Embryonic facial prominence (tissue), 1 donor: ENCODE data around the gene PDCD1.
"Not testable (repeated sequence)": the region's sequence is repeated elsewhere in the genome, so short reads cannot be mapped to it uniquely, and the experiment has no call there.

Experiments used
- DNase-seq: peaks from one replicate; pipeline ENCODE4 v3.0.0-alpha.2; 2016; ENCODE audit errors: extremely low spot score

PDCD1 gene

DNA sequence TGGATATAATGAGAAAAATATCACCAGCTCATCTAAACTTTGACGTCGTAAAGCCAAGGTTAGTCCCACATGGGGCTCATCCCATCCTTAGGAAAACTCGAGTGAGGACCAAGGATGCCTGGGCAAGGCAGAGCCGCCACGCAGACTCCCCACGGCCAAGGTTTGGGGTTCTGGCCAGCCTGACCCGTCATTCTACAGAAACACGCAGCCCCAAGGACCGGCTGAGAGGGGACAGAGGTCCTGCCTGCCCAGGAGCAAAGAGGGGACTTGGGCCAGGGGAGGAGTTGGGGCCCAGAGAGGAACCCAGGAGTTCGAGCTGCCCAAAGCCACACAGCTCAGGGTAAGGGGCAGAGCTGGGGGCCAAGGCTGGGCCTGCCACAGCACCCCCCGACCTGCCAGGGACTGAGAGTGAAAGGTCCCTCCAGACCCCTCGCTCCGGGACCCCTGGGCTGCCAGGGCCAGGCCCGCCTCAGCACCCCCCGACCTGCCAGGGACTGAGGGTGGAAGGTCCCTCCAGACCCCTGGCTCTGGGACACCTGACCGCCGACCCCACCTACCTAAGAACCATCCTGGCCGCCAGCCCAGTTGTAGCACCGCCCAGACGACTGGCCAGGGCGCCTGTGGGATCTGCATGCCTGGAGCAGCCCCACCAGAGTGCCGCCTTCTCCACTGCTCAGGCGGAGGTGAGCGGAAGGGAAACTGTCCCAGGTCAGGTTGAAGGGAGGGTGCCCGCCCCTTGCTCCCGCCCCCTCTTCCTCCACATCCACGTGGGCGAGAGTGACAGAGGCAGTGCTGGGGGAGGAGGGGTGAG is at the start of gene PDCD1:
Gene PDCD1 (minus strand): TSS at position 689 of the 811 bp plus-strand sequence. CDS start 56 bp downstream, at position 633.
- DNase-seq: no peak

DNA sequence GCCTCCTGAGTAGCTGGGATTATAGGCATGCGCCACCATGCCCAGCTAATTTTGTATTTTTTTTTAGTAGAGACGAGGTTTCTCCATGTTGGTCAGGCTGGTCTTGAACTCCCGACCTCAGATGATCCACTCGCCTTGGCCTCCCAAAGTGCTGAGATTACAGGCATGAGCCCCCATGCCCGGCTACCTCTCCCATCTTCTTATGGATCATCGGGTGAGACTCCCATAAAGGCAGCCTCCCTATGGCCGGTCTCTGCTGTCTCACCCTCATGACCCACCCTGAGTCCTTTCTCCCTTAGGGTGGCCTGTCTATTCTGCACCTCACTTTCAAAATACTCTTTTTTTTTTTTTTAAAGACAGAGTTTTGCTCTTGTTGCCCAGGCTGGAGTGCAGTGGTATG is 49.1 kb upstream of the PDCD1 start:
- not testable (repeated sequence) for DNase-seq

DNA sequence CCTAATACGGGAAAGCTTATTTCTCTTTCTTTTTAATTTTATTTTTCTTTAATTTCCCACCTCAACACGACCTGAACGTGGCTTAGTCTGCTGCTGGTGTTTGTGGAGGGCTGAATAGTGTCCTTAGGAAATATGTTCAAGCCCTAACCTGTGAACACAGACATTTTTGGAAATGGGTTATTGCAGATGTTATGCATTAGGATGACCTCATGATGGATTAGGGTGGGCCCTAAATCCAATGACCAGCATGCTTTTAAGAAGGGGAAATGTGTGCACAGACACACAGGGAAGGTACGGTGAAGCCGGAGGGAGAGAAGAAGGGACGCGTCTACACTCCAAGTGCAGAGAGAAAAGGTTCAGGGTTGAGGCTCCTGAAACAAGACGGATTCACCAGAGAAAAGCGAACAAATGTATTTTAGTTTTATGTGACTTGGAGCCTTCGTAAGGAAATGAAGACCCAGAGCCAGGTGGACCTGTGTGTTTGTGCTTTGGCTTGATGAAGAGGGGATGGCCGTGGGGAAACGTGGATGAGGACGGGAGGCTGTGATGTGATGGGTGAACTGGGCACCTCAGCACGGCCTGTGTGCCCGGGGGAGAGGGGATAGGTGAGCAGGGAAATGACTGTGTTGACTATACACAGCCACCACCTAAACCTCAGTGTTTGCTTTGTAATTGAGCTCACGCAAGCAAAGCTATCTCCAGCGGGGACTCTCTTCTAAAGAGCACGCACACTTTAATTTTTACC is 48.3 kb upstream of the PDCD1 start:
- DNase-seq: no peak

DNA sequence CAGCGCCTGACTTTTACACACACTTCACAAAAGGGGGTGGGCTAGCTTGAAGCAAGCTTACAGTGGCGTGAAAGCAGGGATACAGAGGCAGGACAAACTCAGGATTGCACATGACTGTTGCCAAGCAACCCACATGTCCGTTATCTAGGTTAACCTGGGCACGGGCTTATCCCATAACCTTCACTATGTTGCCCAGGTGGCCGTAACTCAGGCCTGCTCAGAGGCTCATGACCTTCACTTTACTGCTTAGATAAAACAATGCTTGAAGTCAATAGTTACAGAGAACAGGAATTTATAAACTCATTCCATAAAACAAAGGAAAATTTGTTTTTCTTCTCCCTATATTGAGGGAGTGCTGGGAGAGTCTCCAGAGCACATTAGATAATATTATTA is 47.7 kb upstream of the PDCD1 start:
- not testable (repeated sequence) for DNase-seq

DNA sequence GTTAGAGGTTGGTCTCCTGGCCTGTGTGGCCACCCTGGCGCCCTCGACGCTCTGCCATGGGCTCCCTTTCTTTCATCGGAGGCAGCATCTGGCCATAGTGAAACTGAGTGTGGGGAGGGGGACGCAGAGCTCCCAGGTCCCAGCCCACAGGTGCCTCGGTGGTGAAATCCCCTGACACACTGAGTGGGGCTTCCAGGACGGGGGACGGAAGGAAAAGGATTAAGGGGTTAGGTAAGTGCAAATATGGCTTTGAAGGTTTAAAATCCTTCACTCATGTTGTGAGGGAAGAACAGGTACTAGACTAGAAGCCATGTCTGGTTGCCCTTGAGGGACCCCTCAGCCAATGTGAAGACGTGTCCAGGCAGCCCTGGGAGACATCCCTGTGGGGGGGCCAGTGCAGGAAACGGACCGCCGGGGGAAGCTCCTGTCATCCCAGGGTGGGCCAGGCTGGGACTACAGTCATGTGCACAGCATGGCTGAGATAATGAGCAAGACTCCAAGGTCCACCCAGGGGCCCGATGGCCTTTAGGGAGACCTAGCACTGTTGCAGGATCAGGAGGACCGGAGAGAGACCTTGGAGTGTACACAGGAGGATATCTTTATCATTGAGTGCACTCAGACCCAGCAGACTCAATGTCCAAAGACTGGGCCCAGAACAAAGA is 47.2 kb upstream of the PDCD1 start:
- DNase-seq: no peak

DNA sequence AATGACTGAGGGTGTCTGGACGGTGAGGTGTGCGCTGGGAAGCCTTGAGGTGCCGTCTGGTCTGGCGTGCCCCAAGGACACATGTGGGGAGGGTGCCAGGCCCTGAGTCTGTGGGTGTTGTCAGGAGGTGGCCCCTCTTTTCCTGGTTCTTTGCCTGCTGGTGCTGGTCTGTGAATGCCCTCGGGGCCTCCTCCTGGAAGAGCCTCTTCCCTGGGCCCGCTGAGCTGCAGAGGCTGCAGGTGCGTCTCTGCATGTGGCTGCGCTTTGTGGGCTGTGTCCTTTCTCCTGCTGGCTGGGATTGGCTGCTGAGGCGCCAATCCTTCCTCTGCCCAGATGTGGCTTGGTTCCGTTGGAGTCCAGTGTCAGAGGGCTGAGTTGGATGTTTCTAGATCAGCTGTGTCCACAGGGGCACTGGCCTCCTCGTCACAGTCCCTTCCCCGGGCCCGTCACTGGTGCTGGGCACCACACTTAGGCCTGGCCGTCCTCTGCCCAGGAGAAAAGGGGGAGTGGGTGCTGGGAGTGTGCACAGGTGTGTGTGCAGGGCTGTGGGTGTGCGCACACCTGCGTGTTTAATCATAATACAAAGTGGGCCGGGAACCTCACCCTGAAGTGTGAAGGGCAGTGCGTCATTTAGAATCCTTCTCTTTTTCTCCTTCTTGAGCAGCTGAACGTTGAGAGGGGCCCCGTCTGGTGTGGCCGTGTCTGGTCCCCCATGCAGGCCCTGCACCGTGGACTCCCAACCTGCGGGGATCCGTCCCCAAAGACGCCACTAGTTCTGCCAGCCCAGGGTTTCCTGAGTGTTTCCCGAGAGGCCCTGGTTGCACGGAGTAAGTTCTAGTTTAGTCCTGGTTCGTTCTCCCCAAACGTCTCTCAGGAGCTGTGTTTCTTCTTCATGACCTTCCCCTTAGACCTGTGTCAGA is 46.4 kb upstream of the PDCD1 start:
- DNase-seq: no peak

DNA sequence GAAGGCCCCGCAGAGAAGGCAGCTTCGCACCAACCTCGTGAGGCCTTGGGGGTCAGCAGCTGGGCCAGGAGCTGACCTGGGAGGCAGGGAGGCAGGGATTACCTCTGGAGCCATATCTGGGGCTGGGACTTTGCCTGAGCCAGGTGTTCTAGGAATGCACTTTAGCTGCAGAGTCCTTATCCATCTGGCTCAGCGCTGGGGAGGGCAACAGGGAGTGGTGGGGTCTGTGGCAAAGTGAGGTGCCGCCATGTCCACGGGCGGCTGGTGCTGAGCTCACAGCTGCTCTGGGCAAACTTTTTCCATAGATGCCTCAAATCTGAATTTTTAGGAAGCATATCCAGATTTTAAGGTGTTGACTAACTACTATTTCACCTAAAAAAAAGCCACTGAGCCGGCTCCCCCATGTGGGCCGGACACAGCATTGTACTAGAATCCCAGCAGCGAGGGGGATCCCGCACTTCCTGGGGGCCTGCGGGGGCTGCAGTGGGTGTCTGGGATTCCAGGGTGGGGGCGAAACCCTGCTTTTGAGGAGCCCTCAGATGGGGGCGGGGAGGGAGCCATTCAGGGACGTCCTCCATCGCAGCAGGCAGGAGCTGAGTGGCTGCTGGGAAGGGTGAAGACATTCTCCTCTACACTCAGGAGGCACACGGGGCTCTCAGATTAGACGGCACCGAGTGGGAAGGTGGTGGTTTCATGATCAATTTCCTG is 45.5 kb upstream of the PDCD1 start:
- DNase-seq: no peak

DNA sequence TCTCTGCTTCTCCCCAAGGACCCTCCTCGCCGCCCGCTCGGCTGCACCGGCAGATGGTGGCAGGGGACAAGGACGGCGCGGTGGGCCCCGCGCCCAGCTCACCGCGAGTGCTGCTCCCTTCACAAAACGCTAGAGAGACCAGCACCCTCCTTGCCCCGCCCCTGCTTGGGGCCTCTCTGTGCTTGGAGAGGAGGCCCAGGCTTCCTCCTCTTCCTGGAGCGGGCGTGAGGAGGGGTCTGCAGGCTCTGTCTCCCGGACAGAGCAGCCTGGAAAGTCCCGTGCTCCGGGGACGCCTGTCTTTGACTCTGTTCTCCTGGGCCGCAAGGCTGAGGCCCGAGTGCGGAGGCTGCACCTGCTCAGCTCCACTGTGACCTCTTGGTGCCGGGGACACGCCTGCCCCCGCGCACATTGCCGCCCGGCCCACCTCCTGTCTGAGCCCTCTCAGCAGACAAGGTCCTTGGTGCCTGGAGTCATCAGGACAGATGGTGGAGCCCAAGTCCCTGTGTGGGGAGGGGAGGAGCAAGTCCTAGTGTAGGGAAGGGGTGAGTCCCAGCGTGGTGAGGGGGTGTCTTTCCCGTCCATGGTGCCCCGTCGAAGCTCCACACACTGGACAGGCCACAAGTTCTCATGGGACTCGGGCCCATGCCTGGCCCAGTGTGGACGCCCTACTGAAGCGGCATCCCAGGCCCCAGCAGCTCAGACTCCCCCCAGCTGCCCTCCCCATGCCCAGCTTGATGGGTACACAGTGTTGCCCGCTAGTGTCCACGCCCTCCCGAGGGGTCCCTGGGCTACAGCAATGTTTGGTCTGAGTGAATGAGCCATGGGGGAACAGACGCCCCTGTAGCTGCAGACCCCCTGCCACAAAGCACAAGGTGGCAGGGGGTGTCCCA is 44.7 kb upstream of the PDCD1 start:
- no peak for DNase-seq

DNA sequence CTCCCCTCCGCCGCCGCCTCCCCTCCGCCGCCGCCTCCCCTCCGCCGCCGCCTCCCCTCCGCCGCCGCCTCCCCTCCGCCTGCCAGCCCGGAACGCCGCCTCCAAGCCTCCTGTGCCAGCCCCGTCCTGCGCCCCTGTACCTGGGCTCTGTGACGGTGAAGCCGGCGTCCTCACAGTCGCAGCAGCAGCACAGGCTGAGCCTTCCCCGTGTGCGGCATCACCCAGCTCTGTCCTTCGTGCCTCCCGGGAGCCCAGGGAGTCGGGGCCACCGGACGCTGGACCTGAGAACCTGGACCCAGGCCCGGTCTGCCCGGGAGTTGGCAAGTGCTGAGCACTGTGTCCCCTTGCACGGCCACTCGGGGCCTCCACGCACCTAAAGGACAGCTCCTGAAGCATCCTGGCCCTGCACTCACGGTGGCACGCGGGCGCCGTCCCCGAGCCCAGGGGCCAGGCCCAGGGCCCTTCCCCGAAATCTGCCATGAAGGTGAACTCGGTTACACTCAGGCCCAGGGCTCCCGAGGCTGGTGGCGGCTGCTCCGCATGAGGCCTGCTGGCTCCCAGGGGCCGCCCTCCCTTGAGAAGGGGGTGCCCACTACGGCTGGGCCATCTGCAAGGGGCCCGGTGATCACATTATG is 43.8 kb upstream of the PDCD1 start:
- no peak for DNase-seq

DNA sequence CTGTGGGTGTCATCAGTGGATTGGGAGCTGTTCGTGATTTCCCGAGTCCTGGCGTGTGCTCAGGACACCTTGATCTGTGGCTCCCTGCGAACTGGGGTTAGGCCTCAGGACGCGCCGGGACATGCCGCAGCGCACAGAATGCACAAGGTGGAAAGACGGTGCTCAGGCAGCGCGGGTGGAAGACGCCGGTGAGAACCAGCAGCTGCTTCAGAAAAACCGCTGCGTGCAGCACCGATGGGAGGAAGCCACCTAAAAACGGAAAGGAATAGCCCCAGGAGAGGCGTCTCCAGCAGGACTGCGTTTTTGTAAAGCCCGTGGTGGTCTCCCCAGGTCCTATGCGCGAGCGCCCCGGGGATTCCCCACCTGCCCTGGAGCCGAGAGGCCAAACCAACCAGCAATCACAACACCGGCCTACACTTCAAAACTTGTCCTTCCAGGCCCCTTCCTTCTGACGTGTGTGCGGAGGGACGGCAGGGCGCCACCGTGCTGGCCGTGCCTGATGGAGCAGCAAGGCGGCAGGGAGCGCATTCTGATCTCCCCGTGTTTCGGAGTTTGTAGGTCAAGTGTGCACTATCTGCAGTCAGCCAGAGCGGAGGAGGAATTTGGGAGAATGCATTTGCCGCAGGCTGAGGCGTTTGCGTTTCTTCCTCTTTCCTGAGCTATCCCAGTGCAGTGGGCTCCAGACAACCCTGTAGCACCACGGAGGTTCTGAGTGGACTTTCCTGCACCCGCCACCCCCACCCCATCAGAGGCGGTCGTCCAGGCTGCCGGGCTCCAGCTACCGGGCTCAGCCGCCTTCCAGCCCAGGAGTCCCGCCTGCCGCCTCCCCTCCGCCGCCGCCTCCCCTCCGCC is 43.0 kb upstream of the PDCD1 start:
- DNase-seq: no peak

DNA sequence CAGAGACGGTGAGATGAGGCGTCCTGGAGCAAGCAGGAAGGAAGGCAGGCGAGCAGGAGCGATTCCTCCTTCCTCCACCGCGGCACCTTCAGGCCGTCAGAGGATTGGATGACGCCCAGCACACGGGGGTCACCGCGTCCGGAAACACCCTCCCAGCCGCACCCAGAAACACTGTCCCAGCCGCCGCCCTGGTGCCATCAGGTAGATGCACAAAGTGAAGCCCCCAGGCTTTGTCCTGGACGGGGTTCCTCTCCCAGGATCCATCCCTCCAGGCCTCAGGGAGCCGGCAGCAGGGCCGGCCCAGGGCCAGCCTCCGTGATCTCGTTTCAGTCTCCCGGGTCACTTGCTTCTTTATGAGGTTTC is 42.3 kb upstream of the PDCD1 start:
- no peak for DNase-seq

DNA sequence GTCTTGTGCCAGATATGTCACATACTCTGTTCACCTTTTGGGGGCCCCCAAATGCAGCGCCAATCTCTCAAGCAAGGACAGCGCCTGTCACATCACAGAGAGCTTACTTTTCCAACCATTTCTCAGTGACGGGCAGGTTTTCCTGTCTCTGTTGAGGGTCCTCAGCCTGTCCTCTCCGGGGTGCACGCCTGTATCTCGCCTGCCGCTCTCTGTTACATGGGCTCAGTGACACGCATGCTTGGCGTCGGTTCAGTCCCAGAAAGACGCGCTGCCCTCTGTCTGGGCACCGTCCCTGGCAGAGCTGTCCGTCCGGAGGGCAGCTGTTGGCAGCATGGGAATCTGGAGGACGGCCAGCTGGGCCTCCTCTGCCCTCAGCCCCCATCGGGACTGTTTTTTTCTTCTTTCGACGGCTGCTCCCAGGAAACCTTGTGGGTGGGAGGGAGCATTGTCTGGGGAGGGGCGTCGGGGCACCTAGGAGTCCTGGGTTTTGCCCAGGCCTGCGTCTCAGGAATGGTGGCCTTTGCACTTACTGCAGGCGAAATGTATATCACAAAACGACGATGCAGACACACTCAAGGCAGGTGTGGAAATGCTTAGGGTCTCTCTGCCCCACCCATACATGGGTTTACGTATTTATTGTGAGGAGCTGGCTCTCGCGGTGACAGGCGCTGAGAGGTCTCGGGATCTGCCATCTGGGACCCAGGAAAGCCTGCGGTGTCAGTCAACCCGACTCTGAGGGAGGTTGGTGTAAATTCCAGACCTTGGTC is 41.7 kb upstream of the PDCD1 start:
- DNase-seq: no peak

DNA sequence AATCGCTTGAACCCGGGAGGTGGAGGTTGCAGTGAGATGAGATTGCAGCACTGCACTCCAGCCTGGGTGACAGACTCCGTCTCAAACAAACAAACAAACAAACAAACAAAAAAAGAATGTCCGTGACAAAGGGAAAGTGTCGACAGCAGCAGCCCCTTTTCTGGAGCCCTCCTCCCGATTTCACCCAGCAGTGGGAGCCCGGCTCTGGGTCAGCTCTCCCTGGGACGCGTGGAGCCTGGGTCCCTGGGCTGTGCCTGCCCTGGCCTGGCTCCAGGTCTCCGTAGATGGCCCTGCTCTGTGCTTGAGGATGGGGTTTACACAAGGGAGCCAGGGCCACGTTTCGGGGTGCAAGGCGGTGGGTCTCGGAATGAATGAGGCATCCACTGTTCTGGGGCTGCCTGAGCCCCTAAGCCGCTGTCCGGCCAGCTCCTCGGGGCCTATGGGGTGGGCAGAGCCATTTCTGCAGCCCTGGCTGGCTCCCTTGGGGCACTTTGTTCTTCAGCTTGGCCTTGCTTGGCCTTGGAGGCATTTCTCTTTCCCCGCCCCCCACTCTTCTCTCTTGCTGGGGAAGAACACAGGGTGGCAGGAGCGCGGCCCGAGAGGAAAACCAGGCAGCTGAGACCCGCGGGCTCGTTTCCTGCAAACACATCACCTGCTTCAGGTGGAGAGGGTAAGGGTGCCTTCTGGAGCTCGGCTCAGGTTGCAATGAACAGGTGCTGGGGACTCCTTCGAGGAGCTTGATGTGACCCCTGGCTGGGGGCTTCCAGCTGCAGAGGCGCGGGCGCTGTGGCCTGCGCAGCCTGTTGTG is 40.0 kb upstream of the PDCD1 start:
- no peak for DNase-seq

DNA sequence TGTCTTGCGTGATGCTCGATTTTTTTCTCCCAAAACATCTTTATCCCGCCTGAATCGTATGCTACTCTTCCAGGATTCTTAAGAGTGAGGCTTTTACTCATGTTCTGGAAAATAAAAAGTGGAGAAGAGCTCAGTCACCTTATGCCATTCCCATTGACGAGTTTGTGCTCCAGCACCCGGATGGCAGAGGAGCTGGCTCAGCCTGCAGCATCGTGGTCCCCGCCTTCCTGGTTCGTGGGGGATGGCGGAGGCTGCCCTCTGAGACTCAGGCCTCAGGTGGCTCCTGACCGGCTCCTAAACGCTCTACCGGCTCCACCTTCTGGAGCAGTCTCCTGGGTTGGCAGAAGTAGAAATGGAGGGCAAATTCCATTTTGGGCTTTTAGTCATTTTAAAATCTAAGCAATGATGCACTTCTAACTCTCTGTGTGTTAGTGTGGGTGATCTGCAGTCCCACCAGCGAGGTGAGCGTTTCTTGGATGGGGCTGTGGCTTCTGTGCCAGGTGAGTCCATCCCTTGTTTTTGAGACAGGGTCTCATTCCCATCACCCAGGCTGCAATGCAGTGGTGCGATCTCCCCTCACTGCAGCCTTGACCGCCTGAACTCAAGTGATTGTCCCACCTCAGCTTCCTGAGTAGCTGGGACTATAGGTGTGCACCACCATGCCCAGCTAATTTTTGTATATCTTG is 38.7 kb upstream of the PDCD1 start:
- DNase-seq: no peak

DNA sequence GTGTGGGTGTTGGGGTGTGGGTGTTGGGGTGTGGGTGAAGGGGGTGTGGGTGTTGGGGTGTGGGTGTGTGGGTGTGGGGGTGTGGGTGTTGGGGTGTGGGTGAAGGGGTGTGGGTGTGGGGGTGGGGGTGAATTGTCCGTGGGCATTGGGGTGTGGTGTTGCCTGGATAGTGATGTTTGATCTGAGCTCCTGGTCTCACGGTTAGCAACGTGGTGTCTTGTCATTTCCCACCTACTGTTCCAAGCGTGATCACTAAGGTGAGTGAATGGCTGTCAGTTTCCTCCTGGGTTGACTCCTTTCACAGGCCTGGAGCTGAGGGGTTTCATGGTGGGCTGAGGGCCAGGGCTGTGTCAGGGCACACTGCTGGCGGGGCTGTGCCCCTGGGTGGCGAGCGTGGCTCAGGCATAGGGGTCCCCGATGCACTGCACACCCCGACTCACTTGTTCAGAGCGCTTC is 38.1 kb upstream of the PDCD1 start:
- no peak for DNase-seq
